Uterus (tissue), 2 donors: ENCODE measurements around the gene ZW10.

Experiments
- CTCF ChIP-seq, 4 experiments: fragments of 200-600 bp in 2 of 4; fragments of 450-650 bp in 2 of 4; sonication (generic) in 2 of 4; IDR thresholded peaks; one replicate each; pipeline ENCODE4 v1.5.1; 2016 to 2019; ENCODE audit warnings: antibody characterized with exemption in 4 of 4, mild to moderate bottlenecking in 2 of 4, moderate library complexity in 1 of 4
- POLR2A ChIP-seq, 2 donors: fragments of 450-650 bp; IDR thresholded peaks; one replicate each; pipeline ENCODE4 v1.6.1; 2016; ENCODE audit warnings: antibody characterized with exemption in 2 of 2, mild to moderate bottlenecking in 1 of 2, moderate library complexity in 1 of 2

- no peak for TF ChIP-seq CTCF (IDR thresholded peaks at IDR 0.05)
- TF ChIP-seq POLR2A (IDR thresholded peaks at IDR 0.05) = no peak
Measured at GRCh38 chr11:113697111-113697510, 76.4 kb downstream of the ZW10 start.
